ENCODE results near the gene ERGIC1.

ERGIC1 gene

GRCh38 chr5:172878933-172879752 is 45.1 kb downstream of the ERGIC1 start:
- peak; percentile 79 for DNase-seq (ENCODE audit: low read depth)
- H3K4me3 ChIP-seq (ENCODE audit: control insufficient read depth, low read depth, low read length): no peak overlapping the region
- TF ChIP-seq CTCF (conservative IDR thresholded peaks at IDR 0.05; ENCODE audit: control insufficient read depth, insufficient read depth, low read depth, low read length): no peak

- DNase-seq (ENCODE audit: low read depth): peak; percentile 85
- TF ChIP-seq CTCF (conservative IDR thresholded peaks at IDR 0.05; ENCODE audit: control insufficient read depth, insufficient read depth, low read depth, low read length): no peak
- no peak overlapping the region for H3K4me3 ChIP-seq (ENCODE audit: control insufficient read depth, low read depth, low read length)
These were observed 47.8 kb downstream of the ERGIC1 start for GRCh38 chr5:172881691-172882370.

- TF ChIP-seq CTCF (conservative IDR thresholded peaks at IDR 0.05; ENCODE audit: control insufficient read depth, insufficient read depth, low read depth, low read length): no peak
- no peak for DNase-seq (ENCODE audit: low read depth)
- no peak overlapping the region for H3K4me3 ChIP-seq (ENCODE audit: control insufficient read depth, low read depth, low read length)
These were observed 49.0 kb downstream of the ERGIC1 start for GRCh38 chr5:172883066-172883465.

- DNase-seq (ENCODE audit: low read depth): no peak
- no peak for TF ChIP-seq CTCF (conservative IDR thresholded peaks at IDR 0.05; ENCODE audit: control insufficient read depth, insufficient read depth, low read depth, low read length)
These were observed 51.7 kb downstream of the ERGIC1 start for GRCh38 chr5:172885597-172886340.

GRCh38 chr5:172886476-172886875 is 52.4 kb downstream of the ERGIC1 start:
- no peak for DNase-seq (ENCODE audit: low read depth)
- H3K4me3 ChIP-seq (ENCODE audit: control insufficient read depth, low read depth, low read length): no peak overlapping the region
- no peak for TF ChIP-seq CTCF (conservative IDR thresholded peaks at IDR 0.05; ENCODE audit: control insufficient read depth, insufficient read depth, low read depth, low read length)

More at GRCh38 chr5:172885597-172886340, 51.7 kb downstream of the ERGIC1 start:
- H3K4me3 ChIP-seq (ENCODE audit: control insufficient read depth, low read depth, low read length): no peak overlapping the region

- DNase-seq (ENCODE audit: low read depth): peak; percentile 98
These were observed 53.0 kb downstream of the ERGIC1 start for GRCh38 chr5:172886974-172887501.

More at GRCh38 chr5:172886974-172887501, 53.0 kb downstream of the ERGIC1 start:
- H3K4me3 ChIP-seq (ENCODE audit: control insufficient read depth, low read depth, low read length): no peak overlapping the region
- TF ChIP-seq CTCF (conservative IDR thresholded peaks at IDR 0.05; ENCODE audit: control insufficient read depth, insufficient read depth, low read depth, low read length): no peak
